A673 (cell line): ENCODE data around the gene GBE1. TPM values are rescaled to one million over a fixed set of nuclear protein-coding genes. Genes with fewer than 3 reads are reported as not detected.

Experiments
- BruUV-seq: library from RNA; stranded (reverse); fragments of 400-500 nt; replicated peaks from 2 replicates; lab custom pipeline; 2021; lab: Mats Ljungman, UMichigan
- CTCF ChIA-PET: fragments of 300-600 bp; sonication (Branson Sonifier 250); formaldehyde crosslinking; loops from one replicate; lab custom pipeline; 2022; ENCODE audit warnings: antibody characterized with exemption; lab: Charles Lee
- POLR2A ChIA-PET: fragments of 300-600 bp; sonication (Branson Sonifier 250); formaldehyde crosslinking; loops from one replicate; lab custom pipeline; 2022; ENCODE audit warnings: antibody characterized with exemption; ENCODE audit not compliant: low non-redundant PET; lab: Charles Lee
- DNase-seq: peaks from one replicate; pipeline ENCODE4 v3.0.0-alpha.2; 2015; ENCODE audit warnings: low spot score
- H3K27ac ChIP-seq: fragments of 200-600 bp; sonication (generic); 2 replicates; pipeline ENCODE4 v1.5.1; 2016; ENCODE audit warnings: mixed run types, low read depth, mild to moderate bottlenecking, mixed read lengths, antibody characterized with exemption, low read length; ENCODE audit not compliant: poor library complexity, severe bottlenecking
- H3K27me3 ChIP-seq: fragments of 200-600 bp; sonication (generic); replicated peaks from 2 replicates; pipeline ENCODE4 v1.6.1; 2017; ENCODE audit warnings: mixed run types, low read depth, mild to moderate bottlenecking, mixed read lengths, antibody characterized with exemption, low read length; ENCODE audit not compliant: insufficient read depth, poor library complexity
- H3K36me3 ChIP-seq: fragments of 200-600 bp; sonication (generic); 2 replicates; pipeline ENCODE4 v1.6.1; 2016; ENCODE audit warnings: mixed run types, mild to moderate bottlenecking, mixed read lengths, antibody characterized with exemption, low read length; ENCODE audit not compliant: insufficient read depth, poor library complexity, severe bottlenecking
- H3K4me1 ChIP-seq: fragments of 200-600 bp; sonication (generic); 2 replicates; pipeline ENCODE4 v1.6.1; 2017; ENCODE audit warnings: mixed run types, mild to moderate bottlenecking, mixed read lengths, antibody characterized with exemption, low read length; ENCODE audit not compliant: insufficient read depth, poor library complexity, severe bottlenecking
- H3K4me3 ChIP-seq: fragments of 200-600 bp; sonication (generic); 2 replicates; pipeline ENCODE4 v1.5.1; 2016; ENCODE audit warnings: low read depth, mixed run types, mild to moderate bottlenecking, mixed read lengths, low read length; ENCODE audit not compliant: poor library complexity, severe bottlenecking
- H3K9me3 ChIP-seq: fragments of 200-600 bp; sonication (generic); 2 replicates; pipeline ENCODE4 v1.6.1; 2016; ENCODE audit warnings: mixed run types, low read depth, mild to moderate bottlenecking, mixed read lengths, antibody characterized with exemption, low read length; ENCODE audit not compliant: poor library complexity, severe bottlenecking
- EZH2 ChIP-seq: fragments of 200-600 bp; sonication (generic); IDR thresholded peaks from 2 replicates; pipeline ENCODE4 v1.6.1; 2017; ENCODE audit warnings: borderline replicate concordance, low read depth, mild to moderate bottlenecking, mixed read lengths, antibody characterized with exemption, low read length; ENCODE audit not compliant: poor library complexity, severe bottlenecking
- intact Hi-C: fragments of 100-400 bp; cut with micrococcal nuclease; formaldehyde crosslinking; loops from one replicate; pipeline ENCODE4 v1.10.0; 2022; ENCODE audit not compliant: unreplicated experiment
- total RNA-seq: library from RNA; stranded (reverse); gene quantifications from 2 replicates; pipeline ENCODE4 v1.2.3, GENCODE V29; 2021
- TF ChIP-seq, protein P1 (sequence below): fragments of 300-800, 200-600 bp; sonication (generic); conservative IDR thresholded peaks from 2 replicates; pipeline ENCODE4 v1.5.1; 2017; ENCODE audit warnings: low read depth, mild to moderate bottlenecking, antibody characterized with exemption, low read length, moderate library complexity, mixed read lengths

GBE1 gene
- total RNA-seq, 1 experiment from 2014 or later = 8.2 TPM

DNA sequence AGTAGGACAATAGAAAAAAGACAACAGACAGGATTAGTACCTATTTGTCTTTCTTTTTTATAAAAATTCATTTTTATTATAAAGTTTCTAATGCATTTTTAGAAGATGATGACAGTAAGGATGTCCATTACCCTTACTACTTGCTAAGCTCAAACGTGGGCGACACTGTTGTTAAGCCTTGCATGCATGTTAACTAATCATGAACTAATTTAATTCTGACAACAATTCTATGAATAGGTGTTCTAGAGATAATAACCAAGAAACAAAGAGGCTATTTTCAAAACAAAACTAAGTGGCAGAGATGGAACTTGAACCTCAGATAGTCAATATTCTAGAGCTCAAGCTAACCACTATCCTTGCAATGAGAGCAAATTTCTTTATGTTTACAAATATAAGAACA lies 247.9 kb downstream of the GBE1 start:
- intact Hi-C loops = no loop called here
- POLR2A ChIA-PET = no interaction called here
- Histone ChIP-seq H3K4me3 (no peak overlapping the region), H3K9me3 (no peaks in the 10 kb centered on the region), H3K27ac (no peak overlapping the region), H3K4me1 (no peaks in the 10 kb centered on the region), H3K27me3 (no peaks in the 10 kb centered on the region), H3K36me3 (no peaks in the 10 kb centered on the region)
- TF ChIP-seq, protein P1, sequence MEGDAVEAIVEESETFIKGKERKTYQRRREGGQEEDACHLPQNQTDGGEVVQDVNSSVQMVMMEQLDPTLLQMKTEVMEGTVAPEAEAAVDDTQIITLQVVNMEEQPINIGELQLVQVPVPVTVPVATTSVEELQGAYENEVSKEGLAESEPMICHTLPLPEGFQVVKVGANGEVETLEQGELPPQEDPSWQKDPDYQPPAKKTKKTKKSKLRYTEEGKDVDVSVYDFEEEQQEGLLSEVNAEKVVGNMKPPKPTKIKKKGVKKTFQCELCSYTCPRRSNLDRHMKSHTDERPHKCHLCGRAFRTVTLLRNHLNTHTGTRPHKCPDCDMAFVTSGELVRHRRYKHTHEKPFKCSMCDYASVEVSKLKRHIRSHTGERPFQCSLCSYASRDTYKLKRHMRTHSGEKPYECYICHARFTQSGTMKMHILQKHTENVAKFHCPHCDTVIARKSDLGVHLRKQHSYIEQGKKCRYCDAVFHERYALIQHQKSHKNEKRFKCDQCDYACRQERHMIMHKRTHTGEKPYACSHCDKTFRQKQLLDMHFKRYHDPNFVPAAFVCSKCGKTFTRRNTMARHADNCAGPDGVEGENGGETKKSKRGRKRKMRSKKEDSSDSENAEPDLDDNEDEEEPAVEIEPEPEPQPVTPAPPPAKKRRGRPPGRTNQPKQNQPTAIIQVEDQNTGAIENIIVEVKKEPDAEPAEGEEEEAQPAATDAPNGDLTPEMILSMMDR = no peak
- TF ChIP-seq EZH2 = no peak
- no TSS peak for BruUV-seq
- CTCF ChIA-PET = no interaction called here
- DNase-seq = no peak

DNA sequence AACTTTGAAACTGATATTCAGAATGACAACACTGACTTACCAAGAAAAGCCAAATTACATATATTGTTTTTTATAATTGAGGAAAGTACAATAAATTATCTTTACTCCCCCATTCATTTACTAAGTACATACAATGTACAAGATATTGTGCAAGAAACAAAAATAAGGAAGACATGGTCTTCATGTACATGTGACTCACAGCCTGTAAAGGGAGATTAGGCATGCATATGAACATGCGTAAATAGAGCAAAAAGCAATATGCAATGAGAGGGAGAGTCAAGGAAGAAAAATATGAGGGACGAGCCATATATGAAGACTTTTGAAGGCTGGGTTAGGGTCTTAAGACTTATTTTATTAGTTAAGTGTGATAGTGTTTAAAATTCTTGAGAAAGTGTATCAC lies 258.4 kb downstream of the GBE1 start:
- ChIA-PET CTCF (no interaction called here), POLR2A (no interaction called here)
- Histone ChIP-seq H3K4me3 (no peak overlapping the region), H3K9me3 (no peaks in the 10 kb centered on the region), H3K4me1 (no peaks in the 10 kb centered on the region), H3K36me3 (no peaks in the 10 kb centered on the region), H3K27ac (no peak overlapping the region), H3K27me3 (no peaks in the 10 kb centered on the region)
- TF ChIP-seq, protein P1 = no peak
- no peak for TF ChIP-seq EZH2
- intact Hi-C loops = no loop called here
- BruUV-seq = no TSS peak
- no peak for DNase-seq

DNA sequence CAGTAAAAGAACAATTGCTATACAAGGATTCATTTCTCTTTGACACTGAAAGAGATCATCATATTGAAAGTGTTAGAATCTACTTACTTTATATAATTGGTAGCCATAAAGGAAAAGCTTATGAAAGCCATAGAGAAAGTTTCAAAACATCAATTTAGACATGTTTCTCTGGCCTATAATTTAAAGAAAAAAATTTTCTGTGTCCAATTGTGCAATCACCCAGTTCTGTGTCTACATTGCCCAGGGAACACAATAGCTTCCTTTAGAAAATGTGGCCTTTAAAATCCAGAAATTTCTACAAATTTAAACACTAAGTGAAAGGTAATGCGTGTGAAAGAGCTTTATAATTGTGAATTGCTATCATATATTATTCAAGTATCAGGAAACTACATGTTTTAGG lies 259.2 kb downstream of the GBE1 start:
- DNase-seq = no peak
- TF ChIP-seq, protein P1 = no peak
- TF ChIP-seq EZH2 = no peak
- POLR2A ChIA-PET = no interaction called here
- H3K36me3 ChIP-seq = no peaks in the 10 kb centered on the region
- H3K4me3 ChIP-seq = no peak overlapping the region
- no peaks in the 10 kb centered on the region for H3K4me1 ChIP-seq
- BruUV-seq = no TSS peak
- CTCF ChIA-PET = no interaction called here
- H3K27me3 ChIP-seq = no peaks in the 10 kb centered on the region
- H3K27ac ChIP-seq = no peak overlapping the region
- intact Hi-C loops = no loop called here
- no peaks in the 10 kb centered on the region for H3K9me3 ChIP-seq
